Frontal cortex (tissue), 4 donors: ENCODE data around the gene RNF213. TPM values are rescaled to one million over a fixed set of nuclear protein-coding genes. Genes with fewer than 3 reads are reported as not detected.
A peak's percentile ranks its signal among the peaks of the same experiment; 100 is the strongest.
"Not testable (repeated sequence)": the region's sequence is repeated elsewhere in the genome, so short reads cannot be mapped to it uniquely, and the experiment has no call there.

ENCODE experiments used
- DNase-seq, 2 donors: peaks; one replicate each; pipeline ENCODE4 v3.0.0; 2012; ENCODE audit warnings: low spot score in 2 of 2
- FAIRE-seq: peaks from 2 replicates; lab custom pipeline; 2012; peaks lifted over from hg19 to GRCh38; lab: Jason Lieb, UNC
- total RNA-seq: library from RNA; depleted of rRNA; stranded (reverse); fragments of >200 nt; gene quantifications from one replicate; pipeline ENCODE4 v1.2.3, GENCODE V29; 2014
- donor health status: control.
- donor health status: control.
- donor health status: control.

Gene RNF213
- total RNA-seq, 1 donor from 2014 or later: 12.2 TPM

GRCh38 chr17:80396157-80397033, 135.7 kb downstream of the RNF213 start:
- DNase-seq (no peak), FAIRE-seq (no peak)

- no peak for DNase-seq
- FAIRE-seq: no peak
Observed at GRCh38 chr17:80397034-80397387, 136.4 kb downstream of the RNF213 start.

- DNase-seq (no peak), FAIRE-seq (no peak)
Observed at GRCh38 chr17:80397686-80398085, 137.0 kb downstream of the RNF213 start.

- FAIRE-seq, DNase-seq: not testable (repeated sequence)
Observed at GRCh38 chr17:80401086-80401485, 140.4 kb downstream of the RNF213 start.

GRCh38 chr17:80402102-80402501, 141.4 kb downstream of the RNF213 start:
- not testable (repeated sequence) for FAIRE-seq, DNase-seq

- FAIRE-seq (no peak), DNase-seq (no peak)
Observed at GRCh38 chr17:80402959-80403358, 142.3 kb downstream of the RNF213 start.

- no peak for FAIRE-seq
Observed at GRCh38 chr17:80406146-80406545, 145.5 kb downstream of the RNF213 start.

GRCh38 chr17:80407917-80408316, 147.3 kb downstream of the RNF213 start:
- not testable (repeated sequence) for FAIRE-seq

More at GRCh38 chr17:80406146-80406545, 145.5 kb downstream of the RNF213 start:
- DNase-seq: no peak

GRCh38 chr17:80408872-80409271, 148.2 kb downstream of the RNF213 start:
- no peak for DNase-seq
- no peak for FAIRE-seq

More at GRCh38 chr17:80407917-80408316, 147.3 kb downstream of the RNF213 start:
- DNase-seq: not testable (repeated sequence)

GRCh38 chr17:80409626-80410025, 149.0 kb downstream of the RNF213 start:
- no peak for DNase-seq
- FAIRE-seq: no peak

GRCh38 chr17:80410441-80411087, 149.9 kb downstream of the RNF213 start:
- FAIRE-seq, DNase-seq: not testable (repeated sequence)

GRCh38 chr17:80413771-80414507, 153.3 kb downstream of the RNF213 start:
- DNase-seq (peak in 1 of 2 donors; percentile 1), FAIRE-seq (no peak)

- DNase-seq (peak in 1 of 2 donors; percentile 8), FAIRE-seq (no peak)
Observed at GRCh38 chr17:80414508-80414802, 153.8 kb downstream of the RNF213 start.

- FAIRE-seq (no peak), DNase-seq (peak; percentile 98 to 100)
Observed at GRCh38 chr17:80414803-80415625, 154.4 kb downstream of the RNF213 start, which contains the start of gene ENDOV. Gene ENDOV, plus strand, starts transcription at chr17:80415167. Its CDS starts 28 bp downstream, at chr17:80415195.

- DNase-seq: no peak
- no peak for FAIRE-seq
Observed at GRCh38 chr17:80415626-80416137, 155.0 kb downstream of the RNF213 start.

- FAIRE-seq: no peak
- DNase-seq: peak in 1 of 2 donors; percentile 1
Observed at GRCh38 chr17:80416260-80416939, 155.7 kb downstream of the RNF213 start.

GRCh38 chr17:80416940-80417293, 156.3 kb downstream of the RNF213 start:
- FAIRE-seq: no peak
- DNase-seq: peak in 1 of 2 donors; percentile 2

- DNase-seq (peak in 1 of 2 donors; percentile 1), FAIRE-seq (no peak)
Observed at GRCh38 chr17:80418589-80418988, 157.9 kb downstream of the RNF213 start.

GRCh38 chr17:80419255-80419654, 158.6 kb downstream of the RNF213 start:
- DNase-seq: peak in 1 of 2 donors; percentile 8
- FAIRE-seq: no peak
